Naive thymus-derived CD4-positive, alpha-beta T cell (primary cell): ENCODE measurements around the gene LHFPL3. TPM values are rescaled to one million over a fixed set of nuclear protein-coding genes. Genes with fewer than 3 reads are reported as not detected.

ENCODE experiments used
- ATAC-seq: fragments of 150-1000 bp; cut with Tn5 transposase; 2 replicates; pipeline ENCODE4 v1.10.0; 2021; ENCODE audit warnings: mild to moderate bottlenecking, moderate library complexity
- CTCF ChIA-PET: fragments of 350-600 bp; sonication (Branson Sonifier 250); formaldehyde crosslinking; loops from one replicate; lab custom pipeline; 2021; ENCODE audit warnings: antibody characterized with exemption; lab: Charles Lee
- POLR2A ChIA-PET: fragments of 350-600 bp; sonication (Branson Sonifier 250); formaldehyde crosslinking; loops from one replicate; lab custom pipeline; 2021; ENCODE audit warnings: antibody characterized with exemption, inconsistent platforms; lab: Charles Lee
- DNase-seq, 9 donors: peaks; one replicate each; pipeline versions ENCODE4 v3.0.0 to v3.0.0-alpha.2; 2020 to 2022; ENCODE audit warnings: mixed read lengths in 1 of 9
- H3K27ac ChIP-seq: one replicate; pipeline ENCODE4 v1.7.0; 2013; ENCODE audit warnings: mild to moderate bottlenecking, low read depth, low read length, moderate library complexity
- H3K27me3 ChIP-seq, 2 donors: one replicate each; pipeline ENCODE4 v1.7.0; 2013; ENCODE audit warnings: low read length in 2 of 2, mild to moderate bottlenecking in 2 of 2, moderate library complexity in 2 of 2; ENCODE audit not compliant: control insufficient read depth in 2 of 2, insufficient read depth in 2 of 2
- H3K36me3 ChIP-seq, 3 experiments: 1 replicate in 2 of 3; 2 replicates in 1 of 3; pipeline ENCODE4 v1.7.0; 2013; ENCODE audit warnings: low read length in 3 of 3, mild to moderate bottlenecking in 3 of 3, moderate library complexity in 1 of 3; ENCODE audit not compliant: insufficient read depth in 3 of 3, control insufficient read depth in 2 of 3
- H3K4me1 ChIP-seq, 2 donors: one replicate each; pipeline ENCODE4 v1.7.0; 2013; ENCODE audit warnings: low read length in 2 of 2, mild to moderate bottlenecking in 2 of 2, moderate library complexity in 1 of 2; ENCODE audit not compliant: control insufficient read depth in 2 of 2, insufficient read depth in 2 of 2
- H3K4me3 ChIP-seq: 2 replicates; pipeline ENCODE4 v1.7.0; 2013; ENCODE audit warnings: mild to moderate bottlenecking, low read length
- H3K9me3 ChIP-seq, 3 experiments: 1 replicate in 2 of 3; 2 replicates in 1 of 3; pipeline ENCODE4 v1.7.0; 2013; ENCODE audit warnings: low read length in 3 of 3; ENCODE audit not compliant: control insufficient read depth in 2 of 3
- H3K27ac Mint-ChIP-seq, 9 donors: one replicate each; pipeline ENCODE4 v1.8.0; 2020 to 2022; ENCODE audit warnings: mixed read lengths in 9 of 9, mild to moderate bottlenecking in 8 of 9, moderate library complexity in 5 of 9, inconsistent platforms in 2 of 9
- H3K27me3 Mint-ChIP-seq, 5 donors: one replicate each; pipeline ENCODE4 v1.8.0; 2021 to 2022; ENCODE audit warnings: mixed read lengths in 5 of 5, mild to moderate bottlenecking in 1 of 5
- H3K36me3 Mint-ChIP-seq, 5 donors: one replicate each; pipeline ENCODE4 v1.8.0; 2020 to 2022; ENCODE audit warnings: mixed read lengths in 5 of 5, mild to moderate bottlenecking in 3 of 5, inconsistent platforms in 1 of 5
- H3K4me1 Mint-ChIP-seq, 7 donors: one replicate each; pipeline ENCODE4 v1.8.0; 2020 to 2022; ENCODE audit warnings: mixed read lengths in 7 of 7, mild to moderate bottlenecking in 3 of 7, inconsistent platforms in 1 of 7
- H3K4me3 Mint-ChIP-seq, 10 donors: one replicate each; pipeline ENCODE4 v1.8.0; 2020 to 2022; ENCODE audit warnings: mild to moderate bottlenecking in 10 of 10, mixed read lengths in 10 of 10, moderate library complexity in 6 of 10, inconsistent platforms in 2 of 10
- H3K9me3 Mint-ChIP-seq, 11 donors: one replicate each; pipeline ENCODE4 v1.8.0; 2020 to 2022; ENCODE audit warnings: mixed read lengths in 11 of 11, mild to moderate bottlenecking in 4 of 11, inconsistent platforms in 1 of 11, moderate library complexity in 1 of 11
- intact Hi-C, 2 donors: fragments of 100-400 bp; cut with micrococcal nuclease; formaldehyde crosslinking; loops; one replicate each; pipeline ENCODE4 v1.15.1; 2023
- polyA plus RNA-seq, 2 donors: library from polyadenylated mRNA; unstranded; fragments of 300-500 nt; fragmentation: Illumina TruSeq; gene quantifications; one replicate each; pipeline ENCODE4 v1.2.3, GENCODE V29; 2021
- total RNA-seq, 6 experiments: library from RNA in 5 of 6; stranded (reverse) in 5 of 6; gene quantifications; 1 replicate in 5 of 6; 2 replicates in 1 of 6; pipeline ENCODE4 v1.2.3 and lab custom pipeline; 2021 to 2026

The LHFPL3 gene
- total and polyA plus RNA-seq, 7 experiments from 2014 or later: not detected

DNA sequence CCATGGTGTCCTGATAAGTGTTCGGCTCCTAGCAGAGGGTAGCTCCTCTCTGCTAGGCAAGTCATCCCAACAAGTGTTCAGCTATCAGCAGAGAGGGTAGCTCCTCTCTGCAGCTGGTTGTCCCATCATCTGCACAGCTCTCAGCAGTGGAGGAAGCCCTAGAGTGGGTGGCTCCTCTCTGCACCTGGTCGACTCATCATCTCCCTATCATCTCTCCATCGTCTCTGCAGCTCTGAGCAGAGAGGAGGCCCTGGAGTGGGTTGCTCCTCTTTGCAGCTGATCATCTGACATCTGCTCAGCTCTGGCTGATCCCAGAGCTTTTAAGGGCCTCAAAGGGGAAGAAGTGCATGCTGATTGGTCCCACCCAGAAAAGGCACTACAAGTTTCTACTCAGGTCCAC lies 485.7 kb downstream of the LHFPL3 start:
- no peak for ATAC-seq
- no peaks in the 10 kb centered on the region for H3K9me3 ChIP-seq
- POLR2A ChIA-PET: no interaction called here
- H3K27me3 ChIP-seq: no peaks in the 10 kb centered on the region
- Mint-ChIP-seq H3K4me1 (peaks cover 0 to 7% (median 4%) of the 10 kb centered on the region in 7 donors), H3K9me3 (no peaks in the 10 kb centered on the region), H3K36me3 (no peaks in the 10 kb centered on the region), H3K27me3 (peaks cover 7 to 22% (median 16%) of the 10 kb centered on the region in 5 donors), H3K27ac (no peak overlapping the region), H3K4me3 (no peak overlapping the region)
- H3K4me3 ChIP-seq: no peak overlapping the region
- H3K4me1 ChIP-seq: no peaks in the 10 kb centered on the region
- H3K27ac ChIP-seq: no peak overlapping the region
- CTCF ChIA-PET: no interaction called here
- intact Hi-C loops: no loop called here
- no peaks in the 10 kb centered on the region for H3K36me3 ChIP-seq
- DNase-seq: no peak

DNA sequence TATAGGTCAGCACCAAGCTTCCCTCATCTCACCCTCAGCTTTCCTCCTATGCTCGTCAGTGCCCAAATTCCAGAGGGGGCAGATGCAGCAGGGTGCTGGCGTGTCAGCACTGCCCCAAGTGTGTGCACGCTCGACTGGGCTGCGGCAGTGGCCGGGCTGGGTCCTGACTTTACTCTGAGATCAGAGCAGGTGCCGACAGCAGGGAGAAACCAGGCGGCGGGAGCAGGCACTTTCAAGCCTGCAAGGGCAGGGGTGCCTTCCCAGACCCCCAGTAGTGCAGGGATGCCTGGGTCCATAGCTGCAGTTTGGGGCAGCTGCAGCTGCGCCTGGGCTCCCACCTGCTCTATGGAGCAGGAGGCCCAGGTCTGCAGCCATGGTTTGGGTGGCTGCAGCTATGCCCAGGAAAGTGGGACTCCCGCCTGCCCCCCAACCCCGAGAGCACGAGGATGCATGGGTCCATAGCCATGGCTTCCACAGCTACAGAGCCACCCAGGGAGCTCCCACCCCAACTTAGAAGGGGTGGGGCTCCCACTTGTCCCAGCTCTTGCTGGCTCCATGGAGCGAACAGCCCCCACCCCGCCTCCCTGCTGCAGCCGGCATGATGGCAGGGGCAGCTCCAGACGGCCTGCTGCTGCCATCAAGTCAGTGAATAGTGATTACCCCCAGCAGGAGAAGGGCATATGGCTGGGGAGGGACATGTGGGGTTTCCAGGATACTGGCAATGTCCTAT lies 486.4 kb downstream of the LHFPL3 start:
- no peak overlapping the region for H3K27ac ChIP-seq
- intact Hi-C loops: no loop called here
- DNase-seq (no peak), ATAC-seq (no peak)
- no peaks in the 10 kb centered on the region for H3K27me3 ChIP-seq
- no peaks in the 10 kb centered on the region for H3K9me3 ChIP-seq
- ChIA-PET POLR2A (no interaction called here), CTCF (no interaction called here)
- no peaks in the 10 kb centered on the region for H3K36me3 Mint-ChIP-seq
- peaks cover 11 to 19% (median 14%) of the 10 kb centered on the region in 5 donors for H3K27me3 Mint-ChIP-seq
- no peaks in the 10 kb centered on the region for H3K9me3 Mint-ChIP-seq
- H3K4me3 Mint-ChIP-seq: no peak overlapping the region
- no peaks in the 10 kb centered on the region for H3K36me3 ChIP-seq
- H3K27ac Mint-ChIP-seq: no peak overlapping the region
- H3K4me1 Mint-ChIP-seq: peaks cover 0 to 7% (median 4%) of the 10 kb centered on the region in 7 donors
- no peak overlapping the region for H3K4me3 ChIP-seq
- no peaks in the 10 kb centered on the region for H3K4me1 ChIP-seq

DNA sequence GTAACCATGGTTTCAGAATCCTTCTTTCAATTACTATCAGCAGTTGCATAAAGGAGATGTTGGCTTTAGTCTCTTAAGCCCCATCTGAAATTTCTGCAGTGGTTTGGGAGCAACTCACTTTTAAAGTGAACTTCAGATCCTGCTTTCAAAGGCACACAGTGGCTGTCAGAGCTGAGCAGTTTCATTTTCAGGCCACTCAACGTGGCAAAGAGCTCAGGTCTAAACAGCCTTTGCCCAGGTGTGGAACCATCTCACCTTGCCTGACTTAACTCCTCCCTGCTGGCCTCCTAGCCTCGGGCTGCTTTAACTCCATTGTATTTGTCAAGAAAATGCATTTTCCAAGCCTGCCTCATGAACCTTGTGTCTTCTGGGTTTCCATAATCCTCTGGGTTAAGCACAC lies 488.1 kb downstream of the LHFPL3 start:
- H3K4me1 ChIP-seq: no peaks in the 10 kb centered on the region
- Mint-ChIP-seq H3K27ac (no peak overlapping the region), H3K36me3 (no peaks in the 10 kb centered on the region), H3K4me3 (peak overlapping the region in 1 of 10 donors; percentile 1), H3K4me1 (peaks cover 0 to 7% (median 4%) of the 10 kb centered on the region in 7 donors), H3K27me3 (peaks cover 0 to 9% (median 8%) of the 10 kb centered on the region in 5 donors), H3K9me3 (no peaks in the 10 kb centered on the region)
- intact Hi-C loops: no loop called here
- CTCF ChIA-PET: no interaction called here
- POLR2A ChIA-PET: no interaction called here
- DNase-seq (no peak), ATAC-seq (no peak)
- no peaks in the 10 kb centered on the region for H3K9me3 ChIP-seq
- no peaks in the 10 kb centered on the region for H3K36me3 ChIP-seq
- H3K27ac ChIP-seq: no peak overlapping the region
- no peak overlapping the region for H3K4me3 ChIP-seq
- H3K27me3 ChIP-seq: no peaks in the 10 kb centered on the region

DNA sequence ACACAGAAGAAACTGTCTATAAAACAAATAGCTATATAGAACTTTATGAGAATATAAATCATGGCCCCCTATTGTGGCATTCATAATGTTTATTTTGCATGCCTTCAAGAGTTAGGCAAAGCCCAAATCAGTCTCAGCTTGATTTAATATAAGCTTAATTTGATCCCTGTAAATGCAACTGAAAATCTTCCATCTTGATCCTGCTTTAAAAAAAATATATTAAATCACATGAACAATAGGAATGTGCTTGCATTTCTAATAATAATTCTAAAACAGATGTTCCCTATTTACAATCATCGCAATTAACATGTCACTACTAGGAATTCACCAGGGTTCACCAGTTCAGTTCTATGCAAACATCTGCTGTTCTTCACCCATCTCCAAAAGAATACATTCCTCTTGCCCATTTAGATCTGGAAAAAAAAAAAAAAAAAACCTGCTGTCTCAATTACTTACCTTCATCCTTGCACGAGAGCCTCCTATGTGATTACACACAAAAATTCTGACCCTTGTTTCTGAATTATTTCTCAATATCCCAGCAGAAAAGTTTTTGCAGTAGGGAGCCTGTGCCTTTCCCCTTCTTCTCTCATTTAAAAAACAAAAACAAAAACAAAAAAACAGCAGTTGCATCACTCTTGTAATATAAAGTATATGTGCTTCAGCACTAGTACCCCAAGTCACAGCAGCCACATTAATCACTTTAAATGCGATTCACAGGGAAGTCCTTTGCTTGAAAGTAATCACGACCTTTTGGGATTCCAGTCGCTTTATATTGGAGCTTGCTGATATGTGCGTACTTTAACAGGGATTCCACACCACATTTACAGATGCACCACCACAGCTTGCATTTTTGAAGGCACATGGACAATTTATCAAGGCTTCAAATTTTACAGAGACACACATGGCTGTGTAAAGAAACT lies 490.8 kb downstream of the LHFPL3 start:
- H3K36me3 Mint-ChIP-seq: no peaks in the 10 kb centered on the region
- ATAC-seq (no peak), DNase-seq (no peak)
- ChIA-PET CTCF (no interaction called here), POLR2A (no interaction called here)
- Histone ChIP-seq H3K27ac (no peak overlapping the region), H3K9me3 (no peaks in the 10 kb centered on the region), H3K4me3 (no peak overlapping the region), H3K27me3 (no peaks in the 10 kb centered on the region), H3K36me3 (no peaks in the 10 kb centered on the region), H3K4me1 (no peaks in the 10 kb centered on the region)
- H3K4me1 Mint-ChIP-seq: peaks cover 0 to 7% (median 4%) of the 10 kb centered on the region in 7 donors
- no peak overlapping the region for H3K4me3 Mint-ChIP-seq
- no peak overlapping the region for H3K27ac Mint-ChIP-seq
- intact Hi-C loops: no loop called here
- peaks cover 0 to 9% (median 4%) of the 10 kb centered on the region in 5 donors for H3K27me3 Mint-ChIP-seq
- H3K9me3 Mint-ChIP-seq: no peaks in the 10 kb centered on the region

DNA sequence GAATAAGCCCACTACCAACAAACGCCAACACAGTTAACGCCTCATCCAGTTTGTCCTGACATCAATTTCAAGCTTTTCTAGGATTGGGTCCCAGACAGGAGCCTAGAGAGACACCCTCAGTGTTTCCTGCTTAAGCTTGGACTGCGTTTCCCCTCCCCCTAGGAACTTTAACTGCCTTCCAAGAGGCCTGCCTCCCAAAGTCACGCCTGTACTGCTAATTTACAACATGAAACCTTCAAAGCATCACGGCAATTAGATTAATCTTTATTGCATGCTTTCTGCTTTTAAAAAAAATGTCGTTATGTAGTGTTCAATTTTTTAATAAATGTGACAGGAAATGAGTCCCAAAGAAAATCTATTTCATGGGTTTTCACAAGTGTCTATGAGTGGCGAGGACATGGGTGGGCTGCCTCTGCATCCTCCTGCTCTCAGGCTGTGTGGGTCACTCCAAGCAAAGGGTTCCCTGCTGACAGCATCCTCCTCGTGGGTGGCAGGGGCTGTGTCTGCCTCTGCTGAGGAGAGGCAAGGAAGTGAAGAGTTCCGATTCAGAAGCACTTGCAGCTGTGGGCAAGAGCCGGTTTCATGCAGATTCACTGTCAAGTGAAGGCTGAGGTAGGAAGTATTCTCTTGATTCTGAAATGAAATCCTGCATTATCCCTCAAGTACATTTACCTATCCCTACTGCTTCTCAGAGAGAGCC lies 492.6 kb downstream of the LHFPL3 start:
- intact Hi-C loops: no loop called here
- Histone ChIP-seq H3K27me3 (no peaks in the 10 kb centered on the region), H3K36me3 (no peaks in the 10 kb centered on the region), H3K9me3 (no peaks in the 10 kb centered on the region), H3K4me1 (no peaks in the 10 kb centered on the region), H3K4me3 (no peak overlapping the region), H3K27ac (no peak overlapping the region)
- ATAC-seq: no peak
- POLR2A ChIA-PET: no interaction called here
- Mint-ChIP-seq H3K36me3 (no peaks in the 10 kb centered on the region), H3K4me1 (peaks cover 0 to 7% (median 4%) of the 10 kb centered on the region in 7 donors), H3K27ac (no peak overlapping the region), H3K4me3 (no peak overlapping the region), H3K9me3 (peaks cover 0 to 1% (median 0%) of the 10 kb centered on the region in 11 donors), H3K27me3 (peaks cover 0 to 9% (median 4%) of the 10 kb centered on the region in 5 donors)
- DNase-seq: no peak
- CTCF ChIA-PET: no interaction called here

DNA sequence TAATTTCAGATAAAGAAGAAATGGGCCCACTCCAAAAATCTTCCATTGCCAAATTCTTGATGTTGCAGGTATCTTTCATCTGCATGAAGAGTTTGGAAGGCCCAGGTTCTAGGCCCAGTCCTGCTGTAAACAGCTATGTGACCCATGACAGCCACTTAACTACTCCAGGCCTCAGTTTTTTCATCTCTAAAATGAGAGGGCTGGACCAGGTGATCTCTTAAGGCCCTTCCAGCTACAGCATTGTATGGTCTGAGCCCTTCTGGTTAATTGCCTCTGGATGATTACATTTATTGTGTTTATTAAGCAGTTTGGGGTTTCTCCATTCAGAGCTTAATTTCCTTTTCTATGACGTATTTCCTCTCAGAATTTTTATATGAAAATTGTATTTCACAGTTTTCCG lies 494.8 kb downstream of the LHFPL3 start:
- no peaks in the 10 kb centered on the region for H3K9me3 ChIP-seq
- intact Hi-C loops: no loop called here
- H3K9me3 Mint-ChIP-seq: peaks cover 0 to 1% (median 0%) of the 10 kb centered on the region in 11 donors
- DNase-seq: no peak
- no peaks in the 10 kb centered on the region for H3K36me3 ChIP-seq
- no peak for ATAC-seq
- CTCF ChIA-PET: no interaction called here
- H3K27me3 ChIP-seq: no peaks in the 10 kb centered on the region
- H3K4me1 ChIP-seq: no peaks in the 10 kb centered on the region
- H3K4me1 Mint-ChIP-seq: no peaks in the 10 kb centered on the region
- no peak overlapping the region for H3K27ac ChIP-seq
- no peak overlapping the region for H3K4me3 ChIP-seq
- no peak overlapping the region for H3K4me3 Mint-ChIP-seq
- H3K27me3 Mint-ChIP-seq: peaks cover 0 to 6% (median 0%) of the 10 kb centered on the region in 5 donors
- POLR2A ChIA-PET: no interaction called here
- H3K27ac Mint-ChIP-seq: no peak overlapping the region
- no peaks in the 10 kb centered on the region for H3K36me3 Mint-ChIP-seq
